HEK293 (cell line): Measurements from ENCODE around the gene KIT.
A peak's percentile ranks its signal among the peaks of the same experiment; 100 is the strongest.

ENCODE experiments used
- CTCF ChIA-PET: fragments of 350-600 bp; formaldehyde crosslinking; extraction: SDS; loops from one replicate; lab custom pipeline; 2021; ENCODE audit warnings: antibody characterized with exemption; lab: Yijun Ruan, JAX
- POLR2A ChIA-PET: fragments of 300-600 bp; formaldehyde crosslinking; extraction: SDS; loops from one replicate; lab custom pipeline; 2020; ENCODE audit warnings: antibody characterized with exemption, inconsistent platforms; lab: Yijun Ruan, JAX
- H3K27ac ChIP-seq: fragments of 200-500 bp; sonication (Bioruptor generic); 2 replicates; pipeline ENCODE4 v1.5.1; 2014; ENCODE audit warnings: low read depth, low read length, control low read depth, inconsistent platforms; ENCODE audit errors: extremely low read depth
- H3K36me3 ChIP-seq, 2 experiments: fragments of 200-500 bp in 1 of 2; sonication (Bioruptor generic) in 1 of 2; 1 replicate in 1 of 2; 2 replicates in 1 of 2; pipeline ENCODE4 v1.5.1; 2014 to 2017; ENCODE audit warnings: inconsistent platforms in 2 of 2, low read length in 2 of 2; ENCODE audit not compliant: control insufficient read depth in 2 of 2, insufficient read depth in 1 of 2
- H3K4me1 ChIP-seq: fragments of 200-500 bp; sonication (Bioruptor generic); 2 replicates; pipeline ENCODE4 v1.5.1; 2014; ENCODE audit warnings: mild to moderate bottlenecking, low read length, inconsistent platforms; ENCODE audit not compliant: control insufficient read depth, insufficient read depth
- H3K4me3 ChIP-seq: 2 replicates; pipeline ENCODE4 v1.5.1; 2011; ENCODE audit warnings: low read depth, mild to moderate bottlenecking, control low read depth, low read length, moderate library complexity
- H3K9me3 ChIP-seq: fragments of 200-500 bp; sonication (Bioruptor generic); 2 replicates; pipeline ENCODE4 v1.5.1; 2014; ENCODE audit warnings: low read depth, low read length, inconsistent platforms; ENCODE audit not compliant: control insufficient read depth, insufficient read depth
- KLF8 ChIP-seq: fragments of 450-650 bp; formaldehyde crosslinking; IDR thresholded peaks from 2 replicates; pipeline ENCODE4 v1.5.1; 2016; ENCODE audit warnings: missing biosample characterization, missing genetic modification characterization
- PRDM2 ChIP-seq: fragments of 450-650 bp; formaldehyde crosslinking; IDR thresholded peaks from 2 replicates; pipeline ENCODE4 v1.5.1; 2016; ENCODE audit warnings: missing biosample characterization, missing genetic modification characterization, borderline replicate concordance
- PRDM6 ChIP-seq: fragments of 450-650 bp; formaldehyde crosslinking; IDR thresholded peaks from 2 replicates; pipeline ENCODE4 v1.5.1; 2017; ENCODE audit warnings: missing biosample characterization, missing genetic modification characterization
- ZIC2 ChIP-seq: fragments of 450-650 bp; formaldehyde crosslinking; IDR thresholded peaks from 2 replicates; pipeline ENCODE4 v1.5.1; 2016; ENCODE audit warnings: missing biosample characterization, missing genetic modification characterization
- ZNF18 ChIP-seq: fragments of 450-650 bp; formaldehyde crosslinking; IDR thresholded peaks from 2 replicates; pipeline ENCODE4 v1.5.1; 2016; ENCODE audit warnings: missing biosample characterization, missing genetic modification characterization
- ZNF2 ChIP-seq: fragments of 450-650 bp; formaldehyde crosslinking; IDR thresholded peaks from 2 replicates; pipeline ENCODE4 v1.5.1; 2016; ENCODE audit warnings: missing biosample characterization, missing genetic modification characterization
- ZNF350 ChIP-seq: fragments of 450-650 bp; formaldehyde crosslinking; IDR thresholded peaks from 2 replicates; pipeline ENCODE4 v1.5.0; 2017; ENCODE audit warnings: missing biosample characterization, mild to moderate bottlenecking, missing genetic modification characterization
- ZNF394 ChIP-seq: fragments of 450-650 bp; formaldehyde crosslinking; IDR thresholded peaks from 2 replicates; pipeline ENCODE4 v1.5.1; 2016; ENCODE audit warnings: missing biosample characterization, missing genetic modification characterization, mild to moderate bottlenecking, moderate library complexity, borderline replicate concordance
- ZNF423 ChIP-seq: fragments of 450-650 bp; formaldehyde crosslinking; IDR thresholded peaks from 2 replicates; pipeline ENCODE4 v1.5.1; 2016; ENCODE audit warnings: missing biosample characterization, missing genetic modification characterization
- ZSCAN16 ChIP-seq: fragments of 450-650 bp; formaldehyde crosslinking; IDR thresholded peaks from 2 replicates; pipeline ENCODE4 v1.5.1; 2016; ENCODE audit warnings: missing biosample characterization, missing genetic modification characterization
- ZSCAN4 ChIP-seq: fragments of 450-650 bp; formaldehyde crosslinking; IDR thresholded peaks from 2 replicates; pipeline ENCODE4 v1.5.1; 2017; ENCODE audit warnings: missing biosample characterization, missing genetic modification characterization
- ZSCAN5A ChIP-seq: fragments of 450-650 bp; formaldehyde crosslinking; IDR thresholded peaks from 2 replicates; pipeline ENCODE4 v1.5.1; 2016; ENCODE audit warnings: missing biosample characterization, missing genetic modification characterization

The KIT gene

GRCh38 chr4:54647070-54647469 lies 10.7 kb upstream of the KIT start:
- POLR2A ChIA-PET: no interaction called here
- Histone ChIP-seq H3K27ac (no peak overlapping the region), H3K9me3 (no peaks in the 10 kb centered on the region), H3K36me3 (no peaks in the 10 kb centered on the region), H3K4me3 (no peak overlapping the region), H3K4me1 (no peaks in the 10 kb centered on the region)
- CTCF ChIA-PET: no interaction called here
- TF ChIP-seq ZSCAN4 (tag by site-specific recombination) (no peak), ZNF2 (no peak), ZIC2 (tag by site-specific recombination) (no peak)

GRCh38 chr4:54651050-54651449 lies 6.7 kb upstream of the KIT start:
- no peaks in the 10 kb centered on the region for H3K36me3 ChIP-seq
- no peak overlapping the region for H3K27ac ChIP-seq
- TF ChIP-seq ZNF394 (tag by site-specific recombination) (no peak), ZNF423 (tag by site-specific recombination) (no peak), ZSCAN16 (no peak), KLF8 (tag by site-specific recombination) (no peak), PRDM2 (tag by site-specific recombination) (no peak), ZSCAN5A (tag by site-specific recombination) (no peak), ZNF350 (no peak)
- H3K4me3 ChIP-seq: no peak overlapping the region
- H3K9me3 ChIP-seq: no peaks in the 10 kb centered on the region
- ChIA-PET CTCF (no interaction called here), POLR2A (no interaction called here)
- no peaks in the 10 kb centered on the region for H3K4me1 ChIP-seq

GRCh38 chr4:54654753-54655152 lies 3.0 kb upstream of the KIT start:
- H3K36me3 ChIP-seq: no peaks in the 10 kb centered on the region
- TF ChIP-seq PRDM6 (tag by site-specific recombination): no peak
- 0 out of 2 replicates have a peak, but pooled peaks have one; percentile 44 for TF ChIP-seq ZNF18
- H3K9me3 ChIP-seq: no peaks in the 10 kb centered on the region
- no peaks in the 10 kb centered on the region for H3K4me1 ChIP-seq
- ChIA-PET CTCF (no interaction called here), POLR2A (no interaction called here)
- H3K27ac ChIP-seq: no peak overlapping the region
- no peak overlapping the region for H3K4me3 ChIP-seq
